AG09309 (cell line): ENCODE data around the gene CDYL2.

Source experiments
- DNase-seq: peaks from one replicate; pipeline ENCODE4 v3.0.0-alpha.2; 2010; ENCODE audit warnings: low read depth
- H3K4me3 ChIP-seq: 2 replicates; pipeline ENCODE4 v1.5.1; 2011; ENCODE audit warnings: mild to moderate bottlenecking, low read depth, low read length, moderate library complexity; ENCODE audit not compliant: control insufficient read depth
- TF ChIP-seq, protein P1 (sequence below): IDR thresholded peaks from 2 replicates; pipeline ENCODE4 v1.5.1; 2011; ENCODE audit warnings: mild to moderate bottlenecking, low read depth, low read length, inconsistent platforms; ENCODE audit not compliant: insufficient read depth, control insufficient read depth; ENCODE audit errors: missing control alignments

The CDYL2 gene

DNA sequence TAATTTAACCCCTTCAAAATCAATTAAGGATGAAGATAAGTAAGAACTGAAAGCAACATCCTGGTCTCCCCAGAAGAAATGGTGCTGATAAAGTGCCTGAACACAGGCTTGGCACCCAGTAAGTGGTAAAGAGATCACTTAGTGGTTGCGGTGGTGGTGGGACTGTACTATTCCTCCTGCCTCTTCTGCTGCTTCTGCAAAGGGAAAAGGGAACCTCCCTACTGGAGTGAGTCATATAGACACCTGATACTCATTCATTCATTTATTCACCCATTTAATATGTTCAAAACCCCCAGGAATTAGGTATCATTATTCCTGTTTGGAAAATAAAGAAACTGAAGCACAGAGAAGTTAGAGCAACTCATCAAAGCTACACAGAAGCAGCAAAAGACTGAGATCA, 60.6 kb downstream of the CDYL2 start:
- no peak for DNase-seq
- H3K4me3 ChIP-seq, result no peak overlapping the region
- TF ChIP-seq, protein P1, sequence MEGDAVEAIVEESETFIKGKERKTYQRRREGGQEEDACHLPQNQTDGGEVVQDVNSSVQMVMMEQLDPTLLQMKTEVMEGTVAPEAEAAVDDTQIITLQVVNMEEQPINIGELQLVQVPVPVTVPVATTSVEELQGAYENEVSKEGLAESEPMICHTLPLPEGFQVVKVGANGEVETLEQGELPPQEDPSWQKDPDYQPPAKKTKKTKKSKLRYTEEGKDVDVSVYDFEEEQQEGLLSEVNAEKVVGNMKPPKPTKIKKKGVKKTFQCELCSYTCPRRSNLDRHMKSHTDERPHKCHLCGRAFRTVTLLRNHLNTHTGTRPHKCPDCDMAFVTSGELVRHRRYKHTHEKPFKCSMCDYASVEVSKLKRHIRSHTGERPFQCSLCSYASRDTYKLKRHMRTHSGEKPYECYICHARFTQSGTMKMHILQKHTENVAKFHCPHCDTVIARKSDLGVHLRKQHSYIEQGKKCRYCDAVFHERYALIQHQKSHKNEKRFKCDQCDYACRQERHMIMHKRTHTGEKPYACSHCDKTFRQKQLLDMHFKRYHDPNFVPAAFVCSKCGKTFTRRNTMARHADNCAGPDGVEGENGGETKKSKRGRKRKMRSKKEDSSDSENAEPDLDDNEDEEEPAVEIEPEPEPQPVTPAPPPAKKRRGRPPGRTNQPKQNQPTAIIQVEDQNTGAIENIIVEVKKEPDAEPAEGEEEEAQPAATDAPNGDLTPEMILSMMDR, result no peak

DNA sequence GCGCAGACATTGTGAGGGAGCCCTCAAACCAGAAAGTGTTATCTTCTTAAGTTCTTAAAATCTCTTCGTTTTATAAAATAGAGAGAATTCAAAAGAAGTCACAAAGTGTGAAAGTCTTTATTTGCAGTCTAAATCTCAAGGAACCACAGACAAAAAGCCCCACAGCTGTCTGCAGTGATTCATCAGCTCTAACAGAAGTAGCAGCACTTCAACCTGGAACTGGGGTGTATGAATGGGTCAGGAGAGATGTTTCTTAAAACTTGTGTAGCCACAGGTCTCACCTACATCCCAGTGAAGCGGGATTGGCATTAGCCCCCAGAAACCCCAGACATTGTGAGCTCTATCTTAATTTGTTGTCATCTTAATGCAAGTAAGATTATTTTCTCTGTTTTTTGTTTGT, 61.1 kb downstream of the CDYL2 start:
- H3K4me3 ChIP-seq, result no peak overlapping the region
- TF ChIP-seq, protein P1, result no peak
- DNase-seq, result no peak

DNA sequence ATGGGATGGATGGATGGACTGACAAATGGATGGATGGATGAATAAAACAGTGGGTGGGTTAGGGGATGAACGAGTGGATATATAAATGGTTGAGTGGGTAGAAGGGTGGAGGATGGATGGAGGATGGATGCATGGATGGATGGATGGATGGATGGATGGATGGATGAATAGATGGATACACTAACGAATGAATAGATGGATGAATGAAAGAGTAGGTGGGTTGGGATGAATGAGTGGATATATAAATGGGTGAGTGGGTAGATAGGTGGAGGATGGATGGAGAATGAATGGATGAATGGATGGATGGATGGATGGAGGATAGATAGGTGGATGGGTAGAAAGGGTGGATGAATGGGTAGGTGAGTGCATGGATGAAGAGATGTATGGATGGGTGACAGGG, 62.1 kb downstream of the CDYL2 start:
- DNase-seq, result no peak
- TF ChIP-seq, protein P1, result no peak
- H3K4me3 ChIP-seq, result no peak overlapping the region

DNA sequence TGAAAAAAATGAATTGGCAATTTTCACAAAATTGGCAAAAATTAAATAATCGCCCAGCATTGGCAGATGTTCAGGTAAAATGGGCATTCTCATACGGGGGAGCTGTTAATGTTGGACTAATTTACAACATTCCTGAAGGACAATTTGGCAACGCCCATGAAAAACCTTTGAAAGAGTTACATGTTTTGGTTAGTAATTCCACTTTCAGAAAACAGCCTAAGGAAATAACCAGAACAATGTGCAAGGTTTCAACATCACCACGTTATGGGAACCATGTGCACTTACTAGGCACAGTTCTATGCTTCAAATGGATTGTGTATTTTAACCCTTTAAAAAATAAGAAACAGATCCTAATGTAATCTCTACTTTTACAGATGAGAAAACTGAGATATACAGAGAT, 62.7 kb downstream of the CDYL2 start:
- H3K4me3 ChIP-seq, result no peak overlapping the region
- TF ChIP-seq, protein P1, result no peak
- DNase-seq, result no peak

DNA sequence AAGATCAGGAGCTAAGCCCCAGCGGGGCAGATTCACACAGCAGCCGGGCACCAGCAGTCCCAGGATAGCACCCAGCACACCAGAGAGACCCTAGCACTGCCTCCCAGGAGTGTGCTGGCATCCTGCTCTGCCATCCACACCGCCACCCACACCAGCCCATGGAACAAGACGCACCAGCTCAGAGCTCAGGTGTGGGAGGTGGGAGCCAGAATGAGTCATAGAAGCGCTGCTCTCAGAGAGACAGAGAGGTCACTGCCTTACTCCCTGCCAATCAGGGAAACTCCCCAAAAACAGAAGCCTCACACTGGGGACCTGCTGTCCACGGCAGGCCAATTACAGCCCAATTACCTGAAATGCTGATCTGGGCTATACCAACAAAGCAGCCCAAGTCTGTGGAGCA, 64.9 kb downstream of the CDYL2 start:
- no peak for DNase-seq
- TF ChIP-seq, protein P1, result no peak
- H3K4me3 ChIP-seq, result no peak overlapping the region

DNA sequence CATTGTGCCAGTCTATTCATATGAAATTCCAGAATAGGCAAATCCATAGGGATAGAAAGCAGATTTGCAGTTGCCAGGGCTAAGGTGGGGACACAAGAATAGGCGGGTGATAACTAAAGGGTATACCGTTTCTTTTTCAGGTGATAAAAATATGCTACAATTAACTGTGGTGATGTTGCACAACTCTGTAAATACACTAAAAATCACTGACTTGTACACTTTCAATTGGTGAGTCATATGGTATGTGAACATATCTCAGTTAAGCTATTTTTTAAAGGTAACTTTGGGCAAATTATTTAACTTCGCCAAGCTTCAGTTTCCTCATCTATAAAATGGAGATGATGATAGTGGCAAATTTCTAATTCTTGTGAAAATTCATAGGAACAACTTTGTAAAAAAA, 65.9 kb downstream of the CDYL2 start:
- H3K4me3 ChIP-seq, result no peak overlapping the region
- TF ChIP-seq, protein P1, result no peak
- DNase-seq, result no peak

DNA sequence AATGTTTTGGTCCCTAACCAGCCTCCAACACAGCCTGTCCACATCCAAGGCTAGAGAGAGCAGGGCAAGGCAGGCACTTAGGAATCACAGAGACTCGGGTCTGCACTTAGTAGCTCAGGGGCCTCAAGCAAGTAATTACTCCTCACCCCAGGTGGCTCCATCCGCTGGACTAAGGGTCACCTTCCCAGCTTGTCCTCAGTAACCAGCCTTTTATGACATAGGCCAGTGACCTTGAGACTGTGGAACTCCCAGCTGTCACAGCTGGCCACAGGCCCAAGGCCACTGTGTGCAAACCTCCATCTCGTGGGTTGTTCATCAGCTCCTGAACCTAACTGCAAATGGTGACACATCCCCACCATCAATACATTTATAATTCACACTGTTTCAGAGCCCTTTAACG, 68.6 kb downstream of the CDYL2 start:
- no peak overlapping the region for H3K4me3 ChIP-seq
- DNase-seq, result no peak
- TF ChIP-seq, protein P1, result no peak
